HG03439 (cell line): Measurements from ENCODE around the gene PEAK1.

Source experiments
- ATAC-seq: cut with Tn5 transposase; IDR thresholded peaks from one replicate; pipeline ENCODE4 v1.9.1; 2021; ENCODE audit warnings: mild to moderate bottlenecking, moderate library complexity; ENCODE audit not compliant: unreplicated experiment

PEAK1 gene

DNA sequence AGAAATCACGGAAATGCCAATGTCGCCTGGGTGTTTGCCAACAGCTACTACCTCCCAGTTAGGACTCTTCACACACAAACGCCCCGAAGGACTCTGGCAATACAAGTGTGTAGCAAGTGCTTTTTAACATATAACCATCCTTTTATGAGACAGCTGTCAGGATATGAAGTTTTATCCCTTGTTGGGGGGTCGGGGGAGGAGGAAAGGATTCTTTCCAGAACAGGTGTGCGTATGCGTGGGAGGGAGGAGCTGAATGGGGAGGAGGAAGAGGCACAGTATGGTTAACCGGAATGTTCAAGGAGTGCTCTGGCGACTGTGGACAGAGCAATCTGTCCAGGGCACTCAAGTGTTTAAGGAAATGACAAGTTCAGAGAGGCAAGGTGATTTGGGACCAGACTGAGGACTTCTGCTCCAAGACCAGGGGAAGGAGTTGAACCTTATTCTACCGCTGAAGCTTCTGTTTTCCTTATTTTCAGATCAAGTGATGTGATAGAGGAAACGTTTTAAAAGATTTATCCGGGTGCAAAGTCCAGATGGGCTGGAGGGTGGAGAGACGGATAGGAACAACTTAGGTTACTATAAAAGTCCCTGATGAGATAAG is 350.3 kb downstream of the PEAK1 start:
- no peak for ATAC-seq

DNA sequence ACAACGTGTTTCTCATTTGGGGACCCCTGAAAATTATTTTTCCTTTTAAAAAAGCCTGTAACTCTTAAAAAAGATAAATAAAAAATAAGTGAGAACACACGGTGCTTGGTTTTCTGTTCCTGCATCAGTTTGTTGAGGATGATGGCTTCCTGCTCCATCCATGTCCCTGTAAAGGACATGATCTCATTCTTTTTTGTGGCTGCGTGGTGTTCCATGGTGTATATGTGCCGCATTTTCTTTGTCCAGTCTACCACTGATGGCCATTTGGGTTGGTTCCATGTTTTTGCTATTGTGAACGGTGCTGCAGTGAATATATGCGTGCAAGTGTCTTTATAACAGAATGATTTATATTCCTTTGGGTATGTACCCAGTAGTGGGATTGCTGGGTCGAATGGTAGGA is 351.3 kb downstream of the PEAK1 start:
- no peak for ATAC-seq

DNA sequence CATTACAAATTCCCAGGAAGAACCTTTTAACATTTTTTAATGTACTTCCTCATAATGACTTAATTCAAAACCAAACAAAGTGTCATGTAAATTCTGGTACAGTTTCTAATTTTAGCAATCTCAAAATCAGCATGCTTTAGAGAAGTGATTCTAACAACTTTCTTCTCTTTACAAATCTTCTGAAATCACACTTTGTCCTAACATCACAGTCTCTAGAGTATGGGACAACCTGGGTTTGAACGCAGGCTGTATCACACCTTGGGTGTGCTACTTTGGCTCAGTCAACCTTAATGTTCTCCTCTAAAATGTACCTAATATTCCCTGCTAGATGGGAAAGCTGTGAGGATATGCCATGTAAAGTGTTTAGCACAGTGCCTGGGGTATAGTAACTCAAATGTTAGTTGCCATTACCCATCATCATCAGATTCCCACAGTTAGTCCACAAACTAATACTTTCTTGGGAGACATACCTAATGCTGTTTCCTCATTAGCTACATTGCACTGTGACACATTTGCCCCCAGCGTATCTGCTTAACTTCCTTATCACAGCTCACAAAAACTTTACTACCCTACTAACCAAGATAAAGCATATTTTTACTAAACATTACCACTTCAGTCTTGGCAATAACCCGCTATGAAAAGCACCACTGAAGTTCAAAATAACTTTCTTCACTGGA is 352.1 kb downstream of the PEAK1 start:
- ATAC-seq = no peak

DNA sequence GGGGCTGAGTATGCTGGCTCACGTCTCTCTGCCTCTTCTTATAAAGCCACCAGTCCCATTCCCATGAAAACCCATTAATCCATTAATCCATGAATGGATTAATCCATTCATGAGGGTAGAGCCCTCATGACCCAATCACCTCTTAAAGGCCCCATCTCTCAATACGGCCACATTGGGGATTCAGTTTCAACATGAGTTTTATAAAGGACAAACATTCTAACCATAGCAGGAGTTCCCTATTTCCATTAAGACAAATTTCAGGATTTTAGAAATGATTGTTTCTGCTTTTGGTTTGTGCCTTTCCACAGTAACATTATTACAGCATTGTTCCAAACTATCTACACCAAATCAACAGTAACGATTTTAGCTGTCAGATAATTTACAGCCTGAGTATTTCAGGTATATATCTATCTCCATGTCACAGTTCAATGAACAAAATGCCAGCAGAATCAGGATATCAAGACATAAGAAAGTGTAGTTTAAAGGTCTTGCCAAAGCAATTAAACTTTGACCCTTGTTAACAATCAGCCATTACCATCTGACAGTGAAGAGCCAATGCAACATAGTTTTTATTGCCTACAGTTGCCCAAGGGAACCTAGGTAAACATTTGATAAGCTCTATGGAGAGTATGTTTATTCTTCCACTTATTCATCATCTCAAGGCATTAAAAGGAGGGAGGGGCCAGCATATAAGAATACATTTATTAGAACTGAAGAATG is 352.8 kb downstream of the PEAK1 start:
- no peak for ATAC-seq

DNA sequence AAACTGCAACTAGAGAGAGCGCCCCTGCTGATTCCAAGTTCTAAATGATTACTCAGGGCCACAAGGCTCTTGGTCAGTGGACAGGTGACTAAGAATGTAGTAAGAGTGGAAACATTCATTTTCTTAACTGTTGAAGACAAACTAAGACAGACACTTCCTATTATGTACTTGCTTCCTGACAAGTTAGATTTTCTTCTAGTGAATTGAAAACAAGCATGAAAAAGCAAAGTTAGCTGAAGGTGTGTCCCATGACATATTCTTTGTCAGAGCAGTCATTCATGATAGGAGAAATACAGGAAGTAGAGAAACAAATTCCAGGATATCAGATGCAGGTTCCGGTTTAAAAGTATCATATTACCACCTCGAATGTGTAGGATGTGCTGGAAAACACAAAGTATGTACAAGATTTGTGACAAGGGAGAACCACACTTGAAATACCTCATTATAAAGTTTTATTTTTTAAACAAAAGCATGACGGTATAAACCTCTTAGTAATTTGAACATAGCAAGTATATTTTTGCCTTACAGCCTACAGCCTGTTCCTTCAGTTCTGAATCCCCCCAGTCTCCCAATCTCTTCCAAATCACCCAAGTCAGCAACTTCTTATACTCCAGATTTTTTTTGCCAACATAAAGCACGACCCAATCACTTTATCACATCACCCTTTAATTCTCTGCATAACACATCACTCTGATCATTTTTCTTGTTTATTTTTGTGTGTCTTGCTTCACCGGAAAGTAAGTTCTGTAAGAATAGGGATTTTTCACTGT is 355.2 kb downstream of the PEAK1 start:
- ATAC-seq = no peak

DNA sequence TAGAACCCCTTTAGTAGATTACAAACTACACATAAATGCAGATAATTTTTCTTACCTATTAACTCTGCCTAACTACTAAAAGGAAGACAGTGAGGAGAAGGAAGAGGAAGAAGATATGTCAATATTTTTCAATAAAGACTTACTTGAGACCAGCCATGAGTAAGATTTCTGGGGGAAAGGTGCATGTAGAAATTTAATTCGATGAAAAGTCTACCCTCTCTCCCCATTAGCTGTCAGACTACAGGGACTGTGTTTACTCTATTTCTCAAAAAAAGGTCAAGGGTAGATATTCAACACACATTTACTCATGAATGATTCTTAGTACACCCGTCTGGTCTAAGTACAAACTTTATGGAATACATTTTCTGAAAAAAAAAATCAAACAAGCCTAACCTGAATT is 355.8 kb downstream of the PEAK1 start:
- no peak for ATAC-seq

DNA sequence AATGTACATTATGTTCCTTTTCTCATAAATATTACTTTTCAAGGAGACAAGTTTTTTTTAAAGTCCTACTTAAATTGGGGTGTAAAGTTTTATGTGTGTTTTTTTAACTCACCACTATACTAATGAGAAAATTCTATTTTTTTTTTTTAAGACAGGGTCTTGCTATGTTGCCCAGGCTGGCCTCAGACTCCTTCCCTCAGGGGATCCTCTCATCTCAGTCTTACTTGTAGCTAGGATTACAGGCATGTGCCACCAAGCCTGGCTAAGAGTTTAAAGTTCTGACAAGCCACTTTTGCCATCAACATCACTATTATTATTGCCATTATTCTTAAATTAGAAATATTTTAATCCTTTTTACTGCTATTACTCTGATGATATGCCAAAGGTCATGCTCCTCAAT is 356.7 kb downstream of the PEAK1 start:
- ATAC-seq = no peak

DNA sequence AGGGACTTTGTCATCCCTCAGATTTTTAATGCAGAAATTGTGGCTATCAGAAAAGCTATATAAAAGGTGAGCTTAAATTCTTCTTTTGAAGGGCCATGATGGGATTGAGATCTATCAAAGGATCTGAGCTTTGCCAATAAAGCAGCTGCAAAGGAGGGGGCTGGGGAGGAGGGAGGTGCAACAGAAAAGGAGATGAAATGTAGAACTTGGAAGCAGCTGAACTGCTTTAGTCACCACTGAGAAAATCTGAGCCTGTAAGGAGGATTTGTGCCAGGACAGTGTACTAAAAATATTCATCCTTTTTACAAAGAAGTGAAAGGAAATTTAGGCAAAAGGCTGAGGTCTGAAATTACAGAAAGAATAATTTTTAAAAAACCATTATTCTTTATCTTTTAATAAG is 359.4 kb downstream of the PEAK1 start:
- ATAC-seq = no peak

DNA sequence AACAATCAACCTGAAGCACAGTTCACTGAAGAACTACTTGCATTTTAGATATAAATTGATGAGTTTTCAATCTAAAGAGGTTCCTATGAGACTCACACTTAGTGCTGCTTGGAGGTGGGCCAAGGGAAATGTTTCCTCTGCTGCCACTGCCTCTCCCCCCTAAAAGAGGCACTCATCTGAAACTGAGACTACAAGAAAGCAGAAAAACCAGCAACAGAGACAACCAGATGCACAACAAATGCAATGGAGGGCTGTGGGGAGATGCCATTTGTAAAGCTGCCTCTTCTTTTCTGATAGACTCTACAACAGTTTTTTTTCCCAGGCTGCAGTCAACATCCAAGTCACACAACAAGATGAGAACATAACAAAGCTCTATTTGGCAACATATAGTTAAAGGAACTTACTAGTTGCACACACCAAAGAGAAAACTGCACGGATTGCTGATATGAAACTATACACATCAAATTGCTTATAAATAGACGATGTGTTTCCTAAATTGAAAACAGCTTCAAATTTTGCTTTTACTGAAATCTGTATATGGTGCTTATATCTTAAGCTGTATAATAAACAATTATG is 360.0 kb downstream of the PEAK1 start:
- ATAC-seq = no peak

DNA sequence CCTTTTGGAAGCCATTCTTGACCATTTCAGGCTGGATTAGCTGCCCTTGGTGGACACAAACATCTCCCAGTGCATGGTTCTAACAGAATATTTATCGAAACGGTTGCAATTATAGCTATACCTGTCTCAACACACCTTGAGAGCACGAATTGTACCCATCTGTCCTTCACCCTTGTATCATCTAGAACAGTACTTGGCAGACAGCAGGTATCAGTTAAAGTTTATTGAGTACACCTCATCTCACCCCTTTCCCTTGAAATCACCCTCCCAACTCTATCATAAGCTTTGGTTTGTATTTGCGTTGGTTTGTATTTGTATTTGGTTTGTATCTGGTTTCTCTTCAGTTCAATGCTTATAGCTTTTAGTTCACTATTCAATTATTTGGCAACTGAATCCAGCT is 361.4 kb downstream of the PEAK1 start:
- no peak for ATAC-seq

DNA sequence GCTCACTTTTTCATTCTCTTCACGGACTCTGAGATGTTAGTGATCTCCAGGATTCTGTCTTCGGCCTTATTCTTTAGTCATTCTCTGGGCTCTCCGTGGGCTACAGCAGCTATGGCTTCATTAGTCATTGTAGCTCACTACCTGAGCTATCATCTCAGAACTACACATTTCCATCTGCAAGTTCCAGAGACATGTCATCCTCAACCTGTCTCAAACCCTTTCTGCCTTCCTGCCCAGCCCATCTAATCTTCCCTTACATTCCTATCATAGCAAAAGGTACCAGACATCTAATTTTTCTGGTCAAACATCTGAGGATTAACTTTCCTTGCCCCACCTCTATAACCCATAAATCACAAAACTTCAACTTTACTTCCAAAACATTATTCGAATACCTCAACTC is 362.2 kb downstream of the PEAK1 start:
- no peak for ATAC-seq

DNA sequence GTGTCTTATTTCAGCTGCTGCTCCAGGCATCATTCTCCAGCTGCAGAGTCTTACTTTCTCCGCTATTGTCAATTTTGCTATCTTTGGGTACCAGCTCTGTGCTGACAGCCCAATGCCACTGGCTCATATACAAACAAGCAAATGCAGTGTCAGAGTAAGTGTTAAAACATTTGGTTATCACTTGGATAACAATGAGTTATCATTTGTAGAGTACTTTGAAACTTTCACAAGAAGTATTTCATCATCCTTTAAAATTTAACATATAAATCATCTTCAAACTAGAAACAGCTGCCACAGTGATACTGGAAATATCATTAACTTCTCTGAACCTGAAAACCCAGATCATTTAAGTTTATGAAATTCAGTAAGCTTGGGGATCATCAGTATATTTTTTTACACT is 362.8 kb downstream of the PEAK1 start:
- ATAC-seq = no peak

DNA sequence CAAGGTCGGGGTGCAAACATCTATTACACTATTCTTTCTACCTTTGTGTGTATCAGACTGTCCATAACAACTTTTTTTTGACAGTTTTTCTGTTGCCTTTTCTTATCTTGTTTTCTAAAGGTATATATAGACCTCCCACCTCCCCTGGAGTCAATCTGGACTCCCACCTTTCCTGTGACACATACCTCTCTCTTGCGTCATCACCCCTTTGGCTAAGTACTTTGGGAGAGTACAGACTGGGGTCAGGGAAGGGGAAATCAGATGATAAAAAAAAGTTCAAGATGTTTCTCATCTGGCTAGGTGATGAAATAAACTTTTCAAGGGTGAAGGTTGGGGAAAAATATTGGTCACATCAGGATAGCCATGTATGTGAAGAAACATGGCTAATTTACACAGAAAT is 366.2 kb downstream of the PEAK1 start:
- ATAC-seq = no peak

DNA sequence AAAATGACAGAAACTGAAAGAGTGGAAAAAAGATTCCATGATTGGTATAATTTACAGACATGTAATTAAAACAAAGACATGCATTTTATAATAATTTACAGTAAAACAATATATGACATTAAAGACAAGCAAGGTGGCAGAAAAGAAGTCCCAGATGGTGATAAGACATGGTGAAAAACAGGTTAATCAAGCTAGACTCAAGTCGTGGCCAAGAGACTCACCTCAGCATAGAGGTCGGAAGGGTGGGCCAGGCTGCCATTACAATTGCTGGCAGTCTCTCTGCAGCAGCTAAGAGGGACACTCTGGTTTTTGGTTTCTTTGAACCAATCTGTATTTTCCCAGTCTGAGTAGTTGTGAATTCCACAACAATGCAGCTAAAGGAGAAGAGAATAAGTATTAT is 367.3 kb downstream of the PEAK1 start:
- no peak for ATAC-seq
